ENCODE results near the gene SKIC3. TPM values are rescaled to one million over a fixed set of nuclear protein-coding genes. Genes with fewer than 3 reads are reported as not detected.

Gene SKIC3
- total and polyA plus RNA-seq, 10 of the 15 experiments (the other 5 are each of a cell fraction or from before 2014, with no cell fraction given) = 23.6 to 73.7 (median 55.6) TPM

- WGBS (ENCODE audit: insufficient coverage, insufficient replicate concordance, low lambda C conversion rate, missing lambda C conversion rate) = 91% methylated on average over 2 of the region's 2 CpGs
- Histone ChIP-seq H3K4me2 (ENCODE audit: control insufficient read depth, insufficient read depth) (no peak overlapping the region), H3K9ac (ENCODE audit: control insufficient read depth, insufficient read depth, low read length) (no peak overlapping the region), H3K4me3 (no peak overlapping the region), H3K9me3 (replicated peaks; ENCODE audit: control insufficient read depth, insufficient read depth, low read length) (no peaks in the 10 kb centered on the region), H2AFZ (ENCODE audit: control insufficient read depth, low read depth, low read length) (no peak overlapping the region), H3K27ac (ENCODE audit: control insufficient read depth, insufficient read depth) (no peak overlapping the region), H3K4me1 (ENCODE audit: control insufficient read depth, insufficient read depth, low read length) (no peaks in the 10 kb centered on the region), H3K36me3 (ENCODE audit: control insufficient read depth in 2 of 2, insufficient read depth in 2 of 2, low read length in 1 of 2) (no peaks in the 10 kb centered on the region), H3K79me2 (ENCODE audit: control insufficient read depth, insufficient read depth, low read length) (no peaks in the 10 kb centered on the region), H3K27me3 (replicated peaks in 1 of 2; ENCODE audit: control insufficient read depth in 2 of 2, insufficient read depth in 2 of 2, low read length in 1 of 2) (no peaks in the 10 kb centered on the region), H4K20me1 (ENCODE audit: control insufficient read depth, insufficient read depth) (no peaks in the 10 kb centered on the region)
- TF ChIP-seq ZNF622 (IDR thresholded peaks at IDR 0.05) (no peak), ATF7 (IDR thresholded peaks at IDR 0.05; ENCODE audit: low read depth) (no peak), EZH2 (IDR thresholded peaks at IDR 0.05; ENCODE audit: borderline replicate concordance, control insufficient read depth, low read depth, low read length) (no peak), LARP7 (IDR thresholded peaks at IDR 0.05) (no peak), PKNOX1 (IDR thresholded peaks at IDR 0.05) (no peak), RELB (IDR thresholded peaks at IDR 0.05; ENCODE audit: low read depth) (no peak), POU2F2 (IDR thresholded peaks at IDR 0.05; ENCODE audit: borderline replicate concordance, low read depth, low read length) (no peak), JUNB (IDR thresholded peaks at IDR 0.05) (no peak), RAD21 (IDR thresholded peaks at IDR 0.05; ENCODE audit: insufficient read depth, low read depth, low read length) (no peak), SMAD5 (IDR thresholded peaks at IDR 0.05; ENCODE audit: low read depth) (no peak), PAX8 (IDR thresholded peaks at IDR 0.05) (no peak)
- ChIA-PET CTCF (no interaction called here), RAD21 (ENCODE audit: unreplicated experiment) (no interaction called here), SMC1A (ENCODE audit: uncharacterized antibody, unreplicated experiment) (no interaction called here), POLR2A (no interaction called here)
- no peak for DNase-seq (ENCODE audit: low read depth, low spot score)
- in situ Hi-C loops (cut with MboI) (no loop called here), intact Hi-C loops (cut with micrococcal nuclease; ENCODE audit: unreplicated experiment) (no loop called here)
- no peak for ATAC-seq
- FAIRE-seq = no peak
- BruUV-seq (replicated peaks) = no TSS peak
Observed at GRCh38 chr5:95572016-95572415, 17.2 kb upstream of the SKIC3 start.
